Prostate gland (tissue), 2 donors: ENCODE measurements around the gene GNA15.

Source experiments
- CTCF ChIP-seq, 4 experiments: fragments of 200-600 bp in 2 of 4; fragments of 450-650 bp in 2 of 4; sonication (generic) in 2 of 4; IDR thresholded peaks; 1 replicate in 3 of 4; 2 replicates in 1 of 4; pipeline ENCODE4 v1.5.1; 2016 to 2019; ENCODE audit warnings: antibody characterized with exemption in 4 of 4, mild to moderate bottlenecking in 2 of 4, moderate library complexity in 2 of 4
- POLR2A ChIP-seq: fragments of 450-650 bp; IDR thresholded peaks from one replicate; pipeline ENCODE4 v1.6.1; 2016; ENCODE audit warnings: antibody characterized with exemption, mild to moderate bottlenecking
- POLR2AphosphoS5 ChIP-seq: sonication (generic); formaldehyde crosslinking; IDR thresholded peaks from one replicate; pipeline ENCODE4 v1.6.1; 2017; ENCODE audit warnings: antibody characterized with exemption

GRCh38 chr19:3198901-3199700 is 63.3 kb downstream of the GNA15 start:
- no peak for TF ChIP-seq CTCF (IDR thresholded peaks at IDR 0.05)
- no peak for TF ChIP-seq POLR2A
- TF ChIP-seq POLR2AphosphoS5: no peak
